Endodermal cell (in vitro differentiated cells): ENCODE measurements around the gene SOS2. TPM values are rescaled to one million over a fixed set of nuclear protein-coding genes. Genes with fewer than 3 reads are reported as not detected.

Experiments
- DNase-seq: peaks from one replicate; pipeline ENCODE4 v3.0.0-alpha.2; 2017
- H3K27ac ChIP-seq: 2 replicates; pipeline ENCODE4 v1.5.1; 2013; ENCODE audit warnings: mild to moderate bottlenecking, low read depth, low read length, moderate library complexity
- H3K27me3 ChIP-seq: 2 replicates; pipeline ENCODE4 v1.6.1; 2013; ENCODE audit warnings: mild to moderate bottlenecking, low read length, moderate library complexity; ENCODE audit not compliant: insufficient read depth, control insufficient read depth, poor library complexity, severe bottlenecking
- H3K36me3 ChIP-seq: 2 replicates; pipeline ENCODE4 v1.7.0; 2013; ENCODE audit warnings: mild to moderate bottlenecking, low read length, moderate library complexity; ENCODE audit not compliant: control insufficient read depth, insufficient read depth
- H3K4me1 ChIP-seq: one replicate; pipeline ENCODE4 v1.7.0; 2013; ENCODE audit warnings: low read length; ENCODE audit not compliant: control insufficient read depth, insufficient read depth
- H3K4me3 ChIP-seq: 2 replicates; pipeline ENCODE4 v1.5.1; 2013; ENCODE audit warnings: mild to moderate bottlenecking, low read length, moderate library complexity
- H3K9ac ChIP-seq: 2 replicates; pipeline ENCODE4 v1.6.1; 2013; ENCODE audit warnings: mild to moderate bottlenecking, low read length, moderate library complexity; ENCODE audit not compliant: poor library complexity, severe bottlenecking; ENCODE audit errors: extremely low read depth
- H3K9me3 ChIP-seq: 2 replicates; pipeline ENCODE4 v1.6.1; 2013; ENCODE audit warnings: mild to moderate bottlenecking, low read length, moderate library complexity; ENCODE audit not compliant: control insufficient read depth
- H3K27ac Mint-ChIP-seq: 2 replicates; pipeline ENCODE4 v1.8.0; 2020; ENCODE audit warnings: mixed read lengths
- H3K27me3 Mint-ChIP-seq: 2 replicates; pipeline ENCODE4 v1.8.0; 2021; ENCODE audit warnings: mild to moderate bottlenecking, mixed read lengths; ENCODE audit not compliant: insufficient read depth
- H3K36me3 Mint-ChIP-seq: 2 replicates; pipeline ENCODE4 v1.8.0; 2020; ENCODE audit warnings: low read depth, mixed read lengths
- H3K4me1 Mint-ChIP-seq: 2 replicates; pipeline ENCODE4 v1.8.0; 2020; ENCODE audit warnings: mixed read lengths
- H3K4me3 Mint-ChIP-seq: 2 replicates; pipeline ENCODE4 v1.8.0; 2020; ENCODE audit warnings: mild to moderate bottlenecking, moderate library complexity, mixed read lengths
- H3K9me3 Mint-ChIP-seq: 2 replicates; pipeline ENCODE4 v1.8.0; 2020; ENCODE audit warnings: mild to moderate bottlenecking, mixed read lengths
- WGBS, 2 experiments: methylation state at CpG; one replicate each; pipeline versions ENCODE4 v1.1.5 to v1.1.7; 2013; ENCODE audit warnings: missing lambda C conversion rate in 2 of 2, mixed read lengths in 1 of 2; ENCODE audit not compliant: insufficient coverage in 1 of 2, insufficient read length in 1 of 2; 5-methylcytosine and 5-hydroxymethylcytosine counted together
- total RNA-seq, 2 donors: library from RNA; stranded (reverse); fragmentation: NEBNext Ultra II Directional in 1 of 2; extraction: Animal tissue kit (Norgen Biotek cat#: 25700) in 1 of 2; gene quantifications; 2 replicates in 1 of 2; 3 replicates in 1 of 2; pipeline ENCODE4 v1.2.1, GENCODE V29; 2021
- TF ChIP-seq, protein P1 (sequence below): fragments of 200-600 bp; sonication (generic); conservative IDR thresholded peaks from 2 replicates; pipeline ENCODE4 v1.5.0; 2021; ENCODE audit warnings: antibody characterized with exemption, mild to moderate bottlenecking

SOS2 gene
- total RNA-seq, 2 donors from 2014 or later = 19.6 to 20.4 TPM

DNA sequence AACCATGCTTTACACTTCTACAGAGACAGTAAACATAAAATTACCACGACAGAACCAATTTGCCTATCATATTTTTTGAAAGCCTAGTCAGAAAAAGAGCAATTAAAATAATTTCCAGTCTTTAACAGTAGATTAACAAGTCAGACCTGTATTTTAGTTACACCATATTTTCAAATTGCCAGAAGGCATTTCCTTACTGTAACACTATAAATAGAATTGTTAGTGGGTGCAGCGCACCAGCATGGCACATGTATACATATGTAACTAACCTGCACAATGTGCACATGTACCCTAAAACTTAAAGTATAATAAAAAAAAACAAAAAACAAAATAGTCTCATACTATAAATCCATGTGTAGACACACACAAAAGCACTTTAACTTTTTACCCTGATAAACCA, 16.0 kb downstream of the SOS2 start:
- TF ChIP-seq, protein P1, sequence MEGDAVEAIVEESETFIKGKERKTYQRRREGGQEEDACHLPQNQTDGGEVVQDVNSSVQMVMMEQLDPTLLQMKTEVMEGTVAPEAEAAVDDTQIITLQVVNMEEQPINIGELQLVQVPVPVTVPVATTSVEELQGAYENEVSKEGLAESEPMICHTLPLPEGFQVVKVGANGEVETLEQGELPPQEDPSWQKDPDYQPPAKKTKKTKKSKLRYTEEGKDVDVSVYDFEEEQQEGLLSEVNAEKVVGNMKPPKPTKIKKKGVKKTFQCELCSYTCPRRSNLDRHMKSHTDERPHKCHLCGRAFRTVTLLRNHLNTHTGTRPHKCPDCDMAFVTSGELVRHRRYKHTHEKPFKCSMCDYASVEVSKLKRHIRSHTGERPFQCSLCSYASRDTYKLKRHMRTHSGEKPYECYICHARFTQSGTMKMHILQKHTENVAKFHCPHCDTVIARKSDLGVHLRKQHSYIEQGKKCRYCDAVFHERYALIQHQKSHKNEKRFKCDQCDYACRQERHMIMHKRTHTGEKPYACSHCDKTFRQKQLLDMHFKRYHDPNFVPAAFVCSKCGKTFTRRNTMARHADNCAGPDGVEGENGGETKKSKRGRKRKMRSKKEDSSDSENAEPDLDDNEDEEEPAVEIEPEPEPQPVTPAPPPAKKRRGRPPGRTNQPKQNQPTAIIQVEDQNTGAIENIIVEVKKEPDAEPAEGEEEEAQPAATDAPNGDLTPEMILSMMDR = no peak
- no peak overlapping the region for H3K27ac Mint-ChIP-seq

GRCh38 chr14:50213795-50214194, 17.6 kb downstream of the SOS2 start:
- Histone ChIP-seq H3K4me1 (no peaks in the 10 kb centered on the region), H3K4me3 (no peak overlapping the region), H3K9me3 (no peaks in the 10 kb centered on the region), H3K36me3 (no peaks in the 10 kb centered on the region), H3K27ac (no peak overlapping the region), H3K27me3 (no peaks in the 10 kb centered on the region), H3K9ac (no peak overlapping the region)
- H3K4me1 Mint-ChIP-seq = no peaks in the 10 kb centered on the region
- no peak for DNase-seq
- WGBS, 2 experiments = no CpG with 5 or more reads among the region's 2 CpGs
- no peak overlapping the region for H3K27ac Mint-ChIP-seq
- no peaks in the 10 kb centered on the region for H3K27me3 Mint-ChIP-seq
- H3K4me3 Mint-ChIP-seq = no peak overlapping the region
- TF ChIP-seq, protein P1 = no peak
- peaks cover 5% of the 10 kb centered on the region for H3K36me3 Mint-ChIP-seq
- no peaks in the 10 kb centered on the region for H3K9me3 Mint-ChIP-seq

More for the DNA sequence above, 16.0 kb downstream of the SOS2 start:
- peaks cover 5% of the 10 kb centered on the region for H3K36me3 Mint-ChIP-seq
- H3K9me3 Mint-ChIP-seq = no peaks in the 10 kb centered on the region
- H3K27me3 Mint-ChIP-seq = no peaks in the 10 kb centered on the region
- H3K4me3 ChIP-seq = no peak overlapping the region
- H3K4me1 ChIP-seq = no peaks in the 10 kb centered on the region
- no peaks in the 10 kb centered on the region for H3K9me3 ChIP-seq
- no peak overlapping the region for H3K9ac ChIP-seq
- H3K27ac ChIP-seq = no peak overlapping the region
- H3K27me3 ChIP-seq = no peaks in the 10 kb centered on the region
- DNase-seq = no peak
- H3K4me1 Mint-ChIP-seq = no peaks in the 10 kb centered on the region
- H3K4me3 Mint-ChIP-seq = no peak overlapping the region
- WGBS, 2 experiments = 86 to 92% methylated on average over 1 of the region's 2 CpGs
- no peaks in the 10 kb centered on the region for H3K36me3 ChIP-seq

GRCh38 chr14:50212726-50213125, 18.7 kb downstream of the SOS2 start:
- peaks cover 3% of the 10 kb centered on the region for H3K36me3 Mint-ChIP-seq
- Histone ChIP-seq H3K36me3 (no peaks in the 10 kb centered on the region), H3K27me3 (no peaks in the 10 kb centered on the region), H3K27ac (no peak overlapping the region), H3K4me3 (no peak overlapping the region), H3K9ac (no peak overlapping the region), H3K9me3 (no peaks in the 10 kb centered on the region), H3K4me1 (no peaks in the 10 kb centered on the region)
- TF ChIP-seq, protein P1 = no peak
- no peak overlapping the region for H3K4me3 Mint-ChIP-seq
- no peaks in the 10 kb centered on the region for H3K27me3 Mint-ChIP-seq
- WGBS, 2 experiments = 62% methylated on average over 3 of the region's 3 CpGs; no CpG with 5 or more reads in 1 of the 2 experiments
- H3K27ac Mint-ChIP-seq = no peak overlapping the region
- no peaks in the 10 kb centered on the region for H3K9me3 Mint-ChIP-seq
- DNase-seq = no peak
- H3K4me1 Mint-ChIP-seq = no peaks in the 10 kb centered on the region
